SK-N-MC (cell line): ENCODE measurements around the gene LRRC56.

Experiments
- EZH2 ChIP-seq: fragments of 200-600 bp; sonication (generic); IDR thresholded peaks from one replicate; pipeline ENCODE4 v1.6.1; 2017; ENCODE audit warnings: antibody characterized with exemption
- FOXP2 ChIP-seq: optimal IDR thresholded peaks from 2 replicates; pipeline ENCODE3; 2011; ENCODE audit warnings: mild to moderate bottlenecking, moderate library complexity; ENCODE audit not compliant: insufficient read depth; ENCODE audit errors: extremely low read length, control extremely low read depth
- POLR2AphosphoS5 ChIP-seq: IDR thresholded peaks from 2 replicates; pipeline ENCODE4 v1.6.1; 2012; ENCODE audit warnings: mild to moderate bottlenecking, low read depth, low read length, borderline replicate concordance

GRCh38 chr11:530960-531831 is 6.1 kb upstream of the LRRC56 start:
- TF ChIP-seq POLR2AphosphoS5 (no peak; the same call in 1 of the 2 replicates), EZH2 (no peak), FOXP2 (no peak)
